Measurements from ENCODE around the gene SYK. TPM values are rescaled to one million over a fixed set of nuclear protein-coding genes. Genes with fewer than 3 reads are reported as not detected.

The SYK gene
- total RNA-seq, 1 experiment from 2014 or later = 9.0 TPM

DNA sequence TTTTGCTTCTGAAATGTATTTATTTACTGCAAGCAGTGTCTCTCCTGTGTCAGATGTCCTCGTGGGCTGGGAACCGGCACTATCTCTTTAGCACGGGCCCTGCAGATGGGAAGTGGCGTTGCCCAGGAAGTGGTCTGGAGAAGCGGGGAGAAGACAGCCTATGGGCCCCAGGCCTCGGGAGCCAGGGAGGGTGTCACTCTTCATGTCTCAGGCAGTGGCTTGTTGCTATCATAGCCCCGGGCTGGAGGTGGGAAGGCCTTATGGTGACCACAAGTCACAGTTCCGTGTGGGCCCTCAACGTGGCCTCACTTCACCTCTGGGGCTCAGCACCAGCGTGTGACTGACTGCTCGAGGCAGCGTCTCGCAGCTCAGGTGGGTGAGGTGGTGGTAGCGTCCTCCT is 41.4 kb downstream of the SYK start:
- Histone ChIP-seq H3K4me2 (ENCODE audit: low read length) (no peak overlapping the region), H3K27me3 (ENCODE audit: insufficient read depth, low read length) (no peaks in the 10 kb centered on the region), H3K9me2 (ENCODE audit: insufficient read depth) (no peaks in the 10 kb centered on the region), H3K9me3 (ENCODE audit: control insufficient read depth in 1 of 2, insufficient read depth in 1 of 2, low read depth in 1 of 2, low read length in 2 of 2) (peaks cover 0 to 12% of the 10 kb centered on the region in 2 experiments; a peak in 1 of 4 replicates), H3K36me3 (ENCODE audit: control insufficient read depth in 1 of 2, insufficient read depth in 2 of 2, low read length in 2 of 2) (no peaks in the 10 kb centered on the region), H3K79me2 (ENCODE audit: insufficient read depth, low read length) (no peaks in the 10 kb centered on the region), H4K20me1 (ENCODE audit: insufficient read depth) (no peaks in the 10 kb centered on the region), H3K4me1 (ENCODE audit: control insufficient read depth in 1 of 2, insufficient read depth in 2 of 2, low read length in 2 of 2) (no peaks in the 10 kb centered on the region), H3K9ac (ENCODE audit: low read length) (no peak overlapping the region), H3K4me3 (replicated peaks in 1 of 2; ENCODE audit: low read depth in 1 of 2, low read length in 2 of 2) (no peak overlapping the region), H2AFZ (ENCODE audit: low read depth, low read length, poor library complexity, severe bottlenecking) (no peak overlapping the region), H3K27ac (ENCODE audit: low read depth, low read length) (no peak overlapping the region)
- ATAC-seq (no peak), DNase-seq (ENCODE audit: low read depth, low spot score) (no peak)
- intact Hi-C loops (cut with micrococcal nuclease) = no loop called here
- ChIA-PET CTCF (no interaction called here), RAD21 (ENCODE audit: low non-redundant PET in 1 of 2, low total read pairs in 2 of 2, uncharacterized antibody in 2 of 2, unreplicated experiment in 2 of 2) (no interaction called here), POLR2A (no interaction called here)
- TF ChIP-seq POLR2AphosphoS5 (IDR thresholded peaks at IDR 0.05; ENCODE audit: low read depth, low read length) (no peak), EGR1 (IDR thresholded peaks at IDR 0.05; ENCODE audit: low read depth) (no peak), TCF7L2 (IDR thresholded peaks at IDR 0.05; ENCODE audit: borderline replicate concordance, extremely low read depth, insufficient read depth, insufficient read length) (no peak), EZH2phosphoT487 (IDR thresholded peaks at IDR 0.05; ENCODE audit: borderline replicate concordance) (no peak), RAD21 (IDR thresholded peaks at IDR 0.05; ENCODE audit: low read depth) (no peak), SIN3A (IDR thresholded peaks at IDR 0.05; ENCODE audit: low read depth) (no peak), ZFX (IDR thresholded peaks at IDR 0.05) (no peak), CBX3 (IDR thresholded peaks at IDR 0.05; ENCODE audit: low read depth) (no peak)
- TF ChIP-seq, protein P1, sequence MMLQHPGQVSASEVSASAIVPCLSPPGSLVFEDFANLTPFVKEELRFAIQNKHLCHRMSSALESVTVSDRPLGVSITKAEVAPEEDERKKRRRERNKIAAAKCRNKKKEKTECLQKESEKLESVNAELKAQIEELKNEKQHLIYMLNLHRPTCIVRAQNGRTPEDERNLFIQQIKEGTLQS (IDR thresholded peaks at IDR 0.05) = no peak
- TF ChIP-seq, protein P2, sequence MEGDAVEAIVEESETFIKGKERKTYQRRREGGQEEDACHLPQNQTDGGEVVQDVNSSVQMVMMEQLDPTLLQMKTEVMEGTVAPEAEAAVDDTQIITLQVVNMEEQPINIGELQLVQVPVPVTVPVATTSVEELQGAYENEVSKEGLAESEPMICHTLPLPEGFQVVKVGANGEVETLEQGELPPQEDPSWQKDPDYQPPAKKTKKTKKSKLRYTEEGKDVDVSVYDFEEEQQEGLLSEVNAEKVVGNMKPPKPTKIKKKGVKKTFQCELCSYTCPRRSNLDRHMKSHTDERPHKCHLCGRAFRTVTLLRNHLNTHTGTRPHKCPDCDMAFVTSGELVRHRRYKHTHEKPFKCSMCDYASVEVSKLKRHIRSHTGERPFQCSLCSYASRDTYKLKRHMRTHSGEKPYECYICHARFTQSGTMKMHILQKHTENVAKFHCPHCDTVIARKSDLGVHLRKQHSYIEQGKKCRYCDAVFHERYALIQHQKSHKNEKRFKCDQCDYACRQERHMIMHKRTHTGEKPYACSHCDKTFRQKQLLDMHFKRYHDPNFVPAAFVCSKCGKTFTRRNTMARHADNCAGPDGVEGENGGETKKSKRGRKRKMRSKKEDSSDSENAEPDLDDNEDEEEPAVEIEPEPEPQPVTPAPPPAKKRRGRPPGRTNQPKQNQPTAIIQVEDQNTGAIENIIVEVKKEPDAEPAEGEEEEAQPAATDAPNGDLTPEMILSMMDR (IDR thresholded peaks at IDR 0.05 in 2 of 3, conservative IDR thresholded peaks at IDR 0.05 in 1 of 3; ENCODE audit: borderline replicate concordance in 1 of 3, insufficient read depth in 1 of 3, low read depth in 2 of 3, low read length in 2 of 3) = no peak
- TF ChIP-seq, protein P3, sequence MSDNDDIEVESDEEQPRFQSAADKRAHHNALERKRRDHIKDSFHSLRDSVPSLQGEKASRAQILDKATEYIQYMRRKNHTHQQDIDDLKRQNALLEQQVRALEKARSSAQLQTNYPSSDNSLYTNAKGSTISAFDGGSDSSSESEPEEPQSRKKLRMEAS (IDR thresholded peaks at IDR 0.05) = no peak
- BruUV-seq (replicated peaks) = no TSS peak

All from HCT116 (cell line).